PFSK-1 (cell line): ENCODE results near the gene IGF2BP2.

ENCODE experiments used
- FOXP2 ChIP-seq: optimal IDR thresholded peaks from 2 replicates; pipeline ENCODE3; 2011; ENCODE audit warnings: borderline replicate concordance, control low read depth, inconsistent platforms; ENCODE audit not compliant: insufficient read depth; ENCODE audit errors: extremely low read length, extremely low read depth
- POLR2AphosphoS5 ChIP-seq: IDR thresholded peaks from 2 replicates; pipeline ENCODE4 v1.6.1; 2012; ENCODE audit warnings: low read depth, mild to moderate bottlenecking, control low read depth, low read length, moderate library complexity
- REST ChIP-seq, 2 experiments: IDR thresholded peaks; 2 replicates each; pipeline versions ENCODE4 v1.6.1 to v1.8.0; 2011 to 2012; ENCODE audit warnings: low read depth in 2 of 2, low read length in 2 of 2, control low read depth in 1 of 2, inconsistent platforms in 1 of 2, mild to moderate bottlenecking in 1 of 2, moderate library complexity in 1 of 2; ENCODE audit not compliant: insufficient read depth in 1 of 2
- SIN3A ChIP-seq: IDR thresholded peaks from 2 replicates; pipeline ENCODE4 v1.6.1; 2012; ENCODE audit warnings: mild to moderate bottlenecking, low read length, moderate library complexity, borderline replicate concordance; ENCODE audit not compliant: insufficient read depth
- TAF1 ChIP-seq: IDR thresholded peaks from 2 replicates; pipeline ENCODE4 v1.6.1; 2012; ENCODE audit warnings: low read length, control low read depth, borderline replicate concordance; ENCODE audit not compliant: insufficient read depth

IGF2BP2 gene

GRCh38 chr3:185857208-185857607 lies 32.4 kb upstream of the IGF2BP2 start:
- TF ChIP-seq FOXP2 (no peak), SIN3A (no peak), POLR2AphosphoS5 (no peak), TAF1 (no peak), REST (IDR thresholded peaks at IDR 0.05; ENCODE audit: insufficient read depth in 1 of 2, low read depth in 2 of 2, low read length in 2 of 2) (no peak)

GRCh38 chr3:185856652-185857051 lies 31.8 kb upstream of the IGF2BP2 start:
- TF ChIP-seq FOXP2, result no peak
- TF ChIP-seq REST (IDR thresholded peaks at IDR 0.05; ENCODE audit: insufficient read depth in 1 of 2, low read depth in 2 of 2, low read length in 2 of 2), result no peak
- TF ChIP-seq TAF1, result no peak
- TF ChIP-seq POLR2AphosphoS5, result no peak
- no peak for TF ChIP-seq SIN3A

GRCh38 chr3:185852635-185853034 lies 27.8 kb upstream of the IGF2BP2 start:
- TF ChIP-seq TAF1 (no peak), REST (IDR thresholded peaks at IDR 0.05; ENCODE audit: insufficient read depth in 1 of 2, low read depth in 2 of 2, low read length in 2 of 2) (no peak)

GRCh38 chr3:185851959-185852358 lies 27.1 kb upstream of the IGF2BP2 start:
- TF ChIP-seq REST (IDR thresholded peaks at IDR 0.05; ENCODE audit: insufficient read depth in 1 of 2, low read depth in 2 of 2, low read length in 2 of 2) (no peak), TAF1 (no peak), SIN3A (no peak), POLR2AphosphoS5 (no peak), FOXP2 (no peak)

- no peak for TF ChIP-seq POLR2AphosphoS5
- TF ChIP-seq SIN3A, result no peak
- no peak for TF ChIP-seq TAF1
- no peak for TF ChIP-seq FOXP2
- TF ChIP-seq REST (IDR thresholded peaks at IDR 0.05; ENCODE audit: insufficient read depth in 1 of 2, low read depth in 2 of 2, low read length in 2 of 2), result no peak
Measured at GRCh38 chr3:185851046-185851445, 26.2 kb upstream of the IGF2BP2 start.
